ENCODE results near the gene CCDC148. TPM values are rescaled to one million over a fixed set of nuclear protein-coding genes. Genes with fewer than 3 reads are reported as not detected.

CCDC148 gene
- total and polyA plus RNA-seq, 2 donors (not counting 1 experiment from before 2014, with no cell fraction given) = not detected

DNA sequence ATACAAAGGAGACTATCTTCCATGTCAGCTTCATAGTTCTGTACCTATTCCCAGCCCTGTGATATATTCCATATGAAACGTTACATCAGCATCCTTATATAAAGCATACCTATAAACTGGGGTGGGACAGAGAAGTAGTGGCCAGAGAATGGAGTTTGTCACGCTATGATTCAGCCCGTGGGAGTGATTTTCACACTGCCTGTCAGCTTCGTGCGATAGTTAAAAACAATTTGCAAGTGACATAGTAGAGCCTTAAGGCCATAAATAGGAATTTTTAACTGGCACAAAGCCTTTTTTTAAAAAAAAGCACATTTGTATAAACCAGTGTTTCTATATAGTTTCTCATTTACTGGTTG is 30.4 kb upstream of the CCDC148 start:
- Histone ChIP-seq H3K4me3 (ENCODE audit: control extremely low read depth in 1 of 5, extremely low read depth in 1 of 5, insufficient read depth in 1 of 5, low read depth in 2 of 5, low read length in 4 of 5) (no peak overlapping the region), H3K9me3 (ENCODE audit: control extremely low read depth in 1 of 3, control insufficient read depth in 2 of 3, insufficient read depth in 1 of 3, low read length in 2 of 3) (no peaks in the 10 kb centered on the region), H3K79me2 (ENCODE audit: control insufficient read depth, insufficient read depth, low read length) (no peaks in the 10 kb centered on the region), H3K27me3 (replicated peaks in 1 of 4; ENCODE audit: control extremely low read depth in 1 of 4, control insufficient read depth in 3 of 4, insufficient read depth in 4 of 4, low read length in 3 of 4) (no peaks in the 10 kb centered on the region), H3K9ac (ENCODE audit: low read length) (no peak overlapping the region), H4K20me1 (ENCODE audit: control insufficient read depth, insufficient read depth, low read length, poor library complexity, severe bottlenecking) (no peaks in the 10 kb centered on the region), H3K4me2 (replicated peaks; ENCODE audit: low read depth, low read length, poor library complexity, severe bottlenecking) (no peak overlapping the region), H3K4me1 (ENCODE audit: control insufficient read depth in 2 of 2, insufficient read depth in 2 of 2, low read length in 2 of 2) (no peaks in the 10 kb centered on the region), H3K27ac (ENCODE audit: low read length in 2 of 2) (no peak overlapping the region), H2AFZ (ENCODE audit: insufficient read depth, low read depth, low read length, poor library complexity, severe bottlenecking) (no peak overlapping the region), H3K36me3 (replicated peaks in 1 of 2; ENCODE audit: control extremely low read depth in 1 of 2, control insufficient read depth in 1 of 2, extremely low read depth in 1 of 2, insufficient read depth in 2 of 2, low read length in 1 of 2) (no peaks in the 10 kb centered on the region)
- no peaks in the 10 kb centered on the region for H3K27me3 Mint-ChIP-seq
- CTCF ChIA-PET = no interaction called here
- no CpG with 5 or more reads among the region's 5 CpGs for WGBS (ENCODE audit: insufficient coverage)
- ATAC-seq (ENCODE audit: low read depth) = no peak
- DNase-seq = no peak
- H3K27ac Mint-ChIP-seq = no peak overlapping the region
- no peak for TF ChIP-seq EZH2 (IDR thresholded peaks at IDR 0.05; ENCODE audit: borderline replicate concordance, insufficient read depth, low read depth, low read length, poor library complexity, severe bottlenecking)
- TF ChIP-seq, protein P1, sequence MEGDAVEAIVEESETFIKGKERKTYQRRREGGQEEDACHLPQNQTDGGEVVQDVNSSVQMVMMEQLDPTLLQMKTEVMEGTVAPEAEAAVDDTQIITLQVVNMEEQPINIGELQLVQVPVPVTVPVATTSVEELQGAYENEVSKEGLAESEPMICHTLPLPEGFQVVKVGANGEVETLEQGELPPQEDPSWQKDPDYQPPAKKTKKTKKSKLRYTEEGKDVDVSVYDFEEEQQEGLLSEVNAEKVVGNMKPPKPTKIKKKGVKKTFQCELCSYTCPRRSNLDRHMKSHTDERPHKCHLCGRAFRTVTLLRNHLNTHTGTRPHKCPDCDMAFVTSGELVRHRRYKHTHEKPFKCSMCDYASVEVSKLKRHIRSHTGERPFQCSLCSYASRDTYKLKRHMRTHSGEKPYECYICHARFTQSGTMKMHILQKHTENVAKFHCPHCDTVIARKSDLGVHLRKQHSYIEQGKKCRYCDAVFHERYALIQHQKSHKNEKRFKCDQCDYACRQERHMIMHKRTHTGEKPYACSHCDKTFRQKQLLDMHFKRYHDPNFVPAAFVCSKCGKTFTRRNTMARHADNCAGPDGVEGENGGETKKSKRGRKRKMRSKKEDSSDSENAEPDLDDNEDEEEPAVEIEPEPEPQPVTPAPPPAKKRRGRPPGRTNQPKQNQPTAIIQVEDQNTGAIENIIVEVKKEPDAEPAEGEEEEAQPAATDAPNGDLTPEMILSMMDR (IDR thresholded peaks at IDR 0.05) = no peak
- POLR2A ChIA-PET = no interaction called here
- intact Hi-C loops (cut with micrococcal nuclease) = no loop called here
- H3K4me1 Mint-ChIP-seq = no peaks in the 10 kb centered on the region
- no peak overlapping the region for H3K4me3 Mint-ChIP-seq
- H3K9me3 Mint-ChIP-seq (ENCODE audit: insufficient read depth) = no peaks in the 10 kb centered on the region

DNA sequence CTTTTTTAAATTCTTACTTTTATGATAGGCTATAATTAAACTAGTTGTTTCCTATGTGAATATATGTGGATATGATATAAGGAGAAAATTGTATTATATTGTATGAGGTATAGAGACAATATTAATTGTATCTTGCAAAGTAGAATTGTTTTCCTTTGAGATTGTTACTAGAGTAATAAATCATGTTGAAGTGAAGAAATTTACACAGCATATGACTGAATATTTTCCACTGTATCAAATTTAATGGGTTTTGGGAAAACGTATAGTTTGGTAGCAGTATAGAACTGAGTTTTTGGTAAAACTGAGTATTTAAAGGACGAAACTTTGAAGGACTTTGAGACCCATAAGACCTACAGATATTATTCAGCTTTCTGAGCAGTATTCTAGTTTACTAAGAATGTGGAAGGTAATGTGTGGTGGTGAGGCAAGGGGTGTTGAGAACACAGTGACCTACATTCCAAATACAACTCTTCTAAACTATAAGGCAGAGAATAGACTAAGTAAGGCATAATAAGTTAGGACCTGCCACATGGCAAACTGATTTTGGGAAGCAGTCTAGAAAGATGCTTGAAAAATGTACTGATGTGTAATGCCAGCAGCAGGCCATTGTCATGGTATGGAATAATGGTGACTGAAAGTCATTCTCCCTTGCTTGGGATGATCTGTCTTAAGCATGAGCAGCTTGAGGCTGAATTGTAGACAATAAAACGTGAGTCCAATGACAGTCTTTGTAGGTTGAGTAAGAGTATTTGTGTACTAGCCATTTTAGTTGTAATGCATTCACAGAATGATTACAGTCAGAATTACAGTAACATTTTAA is 29.8 kb upstream of the CCDC148 start:
- H3K79me2 ChIP-seq (ENCODE audit: control insufficient read depth, insufficient read depth, low read length) = no peaks in the 10 kb centered on the region
- H3K9me3 ChIP-seq (ENCODE audit: control extremely low read depth in 1 of 3, control insufficient read depth in 2 of 3, insufficient read depth in 1 of 3, low read length in 2 of 3) = no peaks in the 10 kb centered on the region
- no peaks in the 10 kb centered on the region for H3K27me3 ChIP-seq (replicated peaks in 1 of 4; ENCODE audit: control extremely low read depth in 1 of 4, control insufficient read depth in 3 of 4, insufficient read depth in 4 of 4, low read length in 3 of 4)
- CTCF ChIA-PET = no interaction called here
- no CpG with 5 or more reads among the region's 3 CpGs for WGBS (ENCODE audit: insufficient coverage)
- Mint-ChIP-seq H3K27me3 (no peaks in the 10 kb centered on the region), H3K4me1 (no peaks in the 10 kb centered on the region), H3K4me3 (no peak overlapping the region), H3K9me3 (ENCODE audit: insufficient read depth) (no peaks in the 10 kb centered on the region), H3K27ac (no peak overlapping the region)
- H3K4me2 ChIP-seq (replicated peaks; ENCODE audit: low read depth, low read length, poor library complexity, severe bottlenecking) = no peak overlapping the region
- no peaks in the 10 kb centered on the region for H4K20me1 ChIP-seq (ENCODE audit: control insufficient read depth, insufficient read depth, low read length, poor library complexity, severe bottlenecking)
- H3K27ac ChIP-seq (ENCODE audit: low read length in 2 of 2) = no peak overlapping the region
- no peak overlapping the region for H3K4me3 ChIP-seq (ENCODE audit: control extremely low read depth in 1 of 5, extremely low read depth in 1 of 5, insufficient read depth in 1 of 5, low read depth in 2 of 5, low read length in 4 of 5)
- H3K4me1 ChIP-seq (ENCODE audit: control insufficient read depth in 2 of 2, insufficient read depth in 2 of 2, low read length in 2 of 2) = no peaks in the 10 kb centered on the region
- no peak for ATAC-seq (ENCODE audit: low read depth)
- H2AFZ ChIP-seq (ENCODE audit: insufficient read depth, low read depth, low read length, poor library complexity, severe bottlenecking) = no peak overlapping the region
- POLR2A ChIA-PET = no interaction called here
- intact Hi-C loops (cut with micrococcal nuclease) = no loop called here
- TF ChIP-seq, protein P1 (IDR thresholded peaks at IDR 0.05) = no peak
- no peak overlapping the region for H3K9ac ChIP-seq (ENCODE audit: low read length)
- no peak for DNase-seq
- no peaks in the 10 kb centered on the region for H3K36me3 ChIP-seq (replicated peaks in 1 of 2; ENCODE audit: control extremely low read depth in 1 of 2, control insufficient read depth in 1 of 2, extremely low read depth in 1 of 2, insufficient read depth in 2 of 2, low read length in 1 of 2)
